LNCAP (cell line): Measurements from ENCODE around the gene PTPN13.

Experiments used
- TF ChIP-seq, protein P1 (sequence below): fragments of 450-650 bp; IDR thresholded peaks from 2 replicates; pipeline ENCODE4 v1.5.1; 2017; ENCODE audit warnings: mild to moderate bottlenecking

The PTPN13 gene, protein sequence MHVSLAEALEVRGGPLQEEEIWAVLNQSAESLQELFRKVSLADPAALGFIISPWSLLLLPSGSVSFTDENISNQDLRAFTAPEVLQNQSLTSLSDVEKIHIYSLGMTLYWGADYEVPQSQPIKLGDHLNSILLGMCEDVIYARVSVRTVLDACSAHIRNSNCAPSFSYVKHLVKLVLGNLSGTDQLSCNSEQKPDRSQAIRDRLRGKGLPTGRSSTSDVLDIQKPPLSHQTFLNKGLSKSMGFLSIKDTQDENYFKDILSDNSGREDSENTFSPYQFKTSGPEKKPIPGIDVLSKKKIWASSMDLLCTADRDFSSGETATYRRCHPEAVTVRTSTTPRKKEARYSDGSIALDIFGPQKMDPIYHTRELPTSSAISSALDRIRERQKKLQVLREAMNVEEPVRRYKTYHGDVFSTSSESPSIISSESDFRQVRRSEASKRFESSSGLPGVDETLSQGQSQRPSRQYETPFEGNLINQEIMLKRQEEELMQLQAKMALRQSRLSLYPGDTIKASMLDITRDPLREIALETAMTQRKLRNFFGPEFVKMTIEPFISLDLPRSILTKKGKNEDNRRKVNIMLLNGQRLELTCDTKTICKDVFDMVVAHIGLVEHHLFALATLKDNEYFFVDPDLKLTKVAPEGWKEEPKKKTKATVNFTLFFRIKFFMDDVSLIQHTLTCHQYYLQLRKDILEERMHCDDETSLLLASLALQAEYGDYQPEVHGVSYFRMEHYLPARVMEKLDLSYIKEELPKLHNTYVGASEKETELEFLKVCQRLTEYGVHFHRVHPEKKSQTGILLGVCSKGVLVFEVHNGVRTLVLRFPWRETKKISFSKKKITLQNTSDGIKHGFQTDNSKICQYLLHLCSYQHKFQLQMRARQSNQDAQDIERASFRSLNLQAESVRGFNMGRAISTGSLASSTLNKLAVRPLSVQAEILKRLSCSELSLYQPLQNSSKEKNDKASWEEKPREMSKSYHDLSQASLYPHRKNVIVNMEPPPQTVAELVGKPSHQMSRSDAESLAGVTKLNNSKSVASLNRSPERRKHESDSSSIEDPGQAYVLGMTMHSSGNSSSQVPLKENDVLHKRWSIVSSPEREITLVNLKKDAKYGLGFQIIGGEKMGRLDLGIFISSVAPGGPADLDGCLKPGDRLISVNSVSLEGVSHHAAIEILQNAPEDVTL (N-terminal part only)

DNA sequence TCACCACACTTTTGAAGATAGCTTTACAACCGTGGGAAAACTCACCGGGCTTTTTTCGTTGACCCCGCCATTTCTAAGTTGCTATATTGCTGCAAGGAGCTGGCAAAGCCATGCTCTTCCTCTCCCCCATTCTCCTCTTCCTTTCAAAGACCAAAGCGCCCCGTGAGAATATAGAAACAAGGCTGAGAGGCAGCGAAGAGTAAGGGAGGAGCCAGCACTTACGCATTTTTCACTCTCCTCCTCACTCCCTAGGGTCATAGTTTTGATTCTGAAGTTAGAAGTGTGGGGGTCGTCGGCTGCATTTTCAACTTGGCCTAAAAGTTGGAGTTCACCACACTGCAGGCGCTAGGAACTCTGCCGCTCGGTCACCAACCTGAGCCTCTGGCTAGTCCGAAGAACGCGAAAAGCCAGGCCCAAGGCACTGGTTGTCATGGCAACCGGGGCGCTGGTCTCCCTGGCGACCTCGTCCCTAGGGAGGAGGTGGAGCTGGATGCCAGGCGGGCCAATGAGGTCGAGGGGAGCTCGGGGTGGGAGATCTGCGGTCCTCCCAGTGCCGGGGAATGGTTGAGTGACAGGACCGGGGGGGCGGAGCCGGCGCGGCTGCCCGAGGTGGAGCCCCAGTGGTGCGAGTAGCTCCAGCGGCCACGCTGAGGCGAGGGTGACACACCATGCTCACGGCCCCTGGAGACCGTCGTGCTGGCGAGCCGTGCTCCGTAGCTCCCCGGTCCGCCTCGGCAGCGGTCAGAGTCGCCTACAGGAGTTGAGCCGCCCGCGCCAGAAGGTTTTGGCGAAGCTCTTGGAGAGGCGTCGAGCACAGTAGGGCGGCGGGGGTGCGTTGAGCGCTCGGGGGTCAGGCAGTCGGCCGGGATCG lies at the start of gene PTPN13:
TSS of gene PTPN13 (plus strand) at position 628 of the 871 bp plus-strand sequence. CDS start 40,942 bp downstream, outside the sequence.
- TF ChIP-seq, protein P1, sequence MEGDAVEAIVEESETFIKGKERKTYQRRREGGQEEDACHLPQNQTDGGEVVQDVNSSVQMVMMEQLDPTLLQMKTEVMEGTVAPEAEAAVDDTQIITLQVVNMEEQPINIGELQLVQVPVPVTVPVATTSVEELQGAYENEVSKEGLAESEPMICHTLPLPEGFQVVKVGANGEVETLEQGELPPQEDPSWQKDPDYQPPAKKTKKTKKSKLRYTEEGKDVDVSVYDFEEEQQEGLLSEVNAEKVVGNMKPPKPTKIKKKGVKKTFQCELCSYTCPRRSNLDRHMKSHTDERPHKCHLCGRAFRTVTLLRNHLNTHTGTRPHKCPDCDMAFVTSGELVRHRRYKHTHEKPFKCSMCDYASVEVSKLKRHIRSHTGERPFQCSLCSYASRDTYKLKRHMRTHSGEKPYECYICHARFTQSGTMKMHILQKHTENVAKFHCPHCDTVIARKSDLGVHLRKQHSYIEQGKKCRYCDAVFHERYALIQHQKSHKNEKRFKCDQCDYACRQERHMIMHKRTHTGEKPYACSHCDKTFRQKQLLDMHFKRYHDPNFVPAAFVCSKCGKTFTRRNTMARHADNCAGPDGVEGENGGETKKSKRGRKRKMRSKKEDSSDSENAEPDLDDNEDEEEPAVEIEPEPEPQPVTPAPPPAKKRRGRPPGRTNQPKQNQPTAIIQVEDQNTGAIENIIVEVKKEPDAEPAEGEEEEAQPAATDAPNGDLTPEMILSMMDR: no peak

DNA sequence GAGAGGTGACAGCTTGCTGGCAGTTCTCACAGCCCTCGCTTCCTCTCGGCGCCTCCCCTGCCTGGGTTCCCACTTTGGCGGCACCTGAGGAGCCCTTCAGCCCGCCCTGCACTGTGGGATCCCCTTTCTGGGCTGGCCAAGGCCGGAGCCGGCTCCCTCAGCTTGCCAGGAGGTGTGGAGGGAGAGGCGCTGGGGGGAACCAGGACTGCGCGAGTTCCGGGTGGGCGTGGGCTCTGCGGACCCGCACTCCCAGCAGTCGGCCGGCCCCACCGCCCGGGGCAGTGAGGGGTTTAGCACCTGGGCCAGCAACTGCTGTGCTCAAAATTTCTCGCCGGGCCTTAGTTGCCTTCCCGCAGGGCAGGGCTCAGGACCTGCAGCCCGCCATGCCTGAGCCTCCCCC lies 47.0 kb upstream of the PTPN13 start:
- TF ChIP-seq, protein P1: no peak

DNA sequence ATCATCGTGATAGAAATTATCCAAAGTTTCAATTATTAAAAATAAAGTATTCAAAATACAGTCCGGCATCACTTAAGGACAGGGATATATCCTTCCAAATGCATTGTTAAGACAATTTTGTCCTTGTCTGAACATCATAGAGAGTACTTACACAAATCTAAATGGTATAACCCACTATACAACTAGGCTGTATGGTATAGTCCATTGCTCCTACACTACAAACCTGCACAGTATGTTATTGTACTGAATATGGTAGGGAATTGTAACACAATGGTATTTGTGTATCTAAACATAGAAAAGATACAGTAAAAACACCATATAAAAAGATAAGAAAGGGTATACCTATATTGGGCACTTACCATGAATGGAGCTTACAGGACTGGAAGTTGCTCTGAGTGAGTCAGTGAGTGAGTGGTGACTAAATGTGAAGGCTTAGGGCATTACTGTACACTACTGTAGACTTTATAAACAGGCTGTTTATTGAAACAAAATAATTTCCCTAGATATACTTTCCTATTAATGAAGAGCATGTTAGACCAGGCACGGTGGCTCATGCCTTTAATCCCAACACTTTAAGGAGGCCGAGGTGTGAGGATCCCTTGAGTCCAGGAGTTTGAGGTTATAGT lies 44.8 kb upstream of the PTPN13 start:
- TF ChIP-seq, protein P1: no peak

DNA sequence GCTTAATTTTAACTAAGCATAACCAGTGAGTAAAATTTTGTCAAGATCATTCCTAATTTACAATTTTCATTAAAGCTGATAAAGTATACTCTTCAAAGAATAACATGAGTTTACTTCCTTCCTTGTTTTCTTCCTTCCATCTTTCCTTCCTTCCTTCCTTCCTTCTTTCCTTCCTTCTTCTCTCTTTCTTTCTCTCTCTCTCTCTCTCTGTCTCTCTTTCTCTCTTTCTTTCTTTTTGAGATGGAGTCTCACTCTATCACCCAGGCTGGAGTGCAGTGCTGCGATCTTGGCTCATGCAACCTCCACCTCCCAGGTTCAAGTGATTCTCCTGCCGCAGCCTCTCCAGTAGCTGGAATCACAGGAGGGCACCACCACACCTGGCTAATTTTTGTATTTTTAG lies 42.7 kb upstream of the PTPN13 start:
- TF ChIP-seq, protein P1: no peak

DNA sequence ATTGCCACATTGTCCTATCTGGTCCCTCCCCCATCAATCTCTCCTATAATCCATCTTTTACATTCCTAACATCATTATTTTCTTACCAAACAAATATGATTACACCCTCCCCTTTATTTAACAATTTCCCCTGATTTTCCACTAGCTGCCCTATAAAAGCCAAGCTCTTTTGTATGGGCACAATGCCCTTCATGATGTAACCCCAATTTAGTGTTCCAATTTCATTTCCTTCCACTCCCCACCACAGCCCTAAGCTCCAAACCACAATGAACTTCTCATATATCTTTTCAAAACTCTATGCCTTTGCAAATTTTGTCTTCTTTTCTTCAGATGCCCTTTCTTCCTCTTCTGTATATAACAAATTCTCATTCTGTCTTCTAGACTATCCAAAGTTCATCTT lies 39.5 kb upstream of the PTPN13 start:
- TF ChIP-seq, protein P1: no peak

DNA sequence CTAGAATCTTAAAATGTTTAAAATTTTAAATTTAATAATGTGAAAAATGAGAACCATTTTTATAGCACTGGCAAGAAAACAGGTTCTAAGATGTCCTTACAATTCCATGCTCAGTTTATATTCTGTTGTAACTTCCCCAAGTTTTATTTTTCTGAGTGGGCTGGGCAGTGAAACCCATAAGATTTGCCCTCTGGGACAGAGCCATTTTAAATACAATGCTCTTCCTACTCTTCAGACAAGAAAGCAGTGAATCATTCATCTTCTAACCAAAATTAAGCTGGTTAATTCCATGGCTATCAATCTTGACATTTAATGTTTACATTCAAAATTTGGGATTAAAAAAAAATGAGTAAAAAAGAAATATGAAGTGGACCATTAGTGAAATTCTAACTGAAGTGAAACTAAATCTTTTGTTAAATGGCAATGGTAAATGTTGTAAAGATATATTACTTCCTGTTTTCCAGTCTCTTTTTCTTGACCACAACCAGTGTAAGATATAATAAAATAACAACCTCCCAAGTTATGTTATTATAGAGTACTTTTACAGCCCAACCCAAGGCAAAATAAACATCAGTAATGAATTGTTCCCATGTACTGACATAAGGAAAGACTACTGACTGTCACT lies 37.2 kb upstream of the PTPN13 start:
- TF ChIP-seq, protein P1: no peak
